Panc1 (cell line): ENCODE results near the gene DBET.
"Not testable (repeated sequence)": the region's sequence is repeated elsewhere in the genome, so short reads cannot be mapped to it uniquely, and the experiment has no call there.

Experiments
- POLR2AphosphoS5 ChIP-seq: IDR thresholded peaks from 2 replicates; pipeline ENCODE4 v1.6.1; 2012; ENCODE audit warnings: mild to moderate bottlenecking, low read depth, low read length, moderate library complexity
- SIN3A ChIP-seq: IDR thresholded peaks from 2 replicates; pipeline ENCODE4 v1.6.1; 2012; ENCODE audit warnings: low read depth, mild to moderate bottlenecking, low read length, moderate library complexity, borderline replicate concordance; ENCODE audit not compliant: insufficient read depth
- TCF7L2 ChIP-seq: IDR thresholded peaks from 2 replicates; pipeline ENCODE4 v1.6.1; 2011; ENCODE audit warnings: mild to moderate bottlenecking, low read depth, low read length, inconsistent platforms
- TF ChIP-seq, protein P1 (sequence below): fragments of 450-650 bp; IDR thresholded peaks from 2 replicates; pipeline ENCODE4 v1.5.1; 2017; ENCODE audit warnings: mild to moderate bottlenecking
- TF ChIP-seq, protein P2 (sequence below), 2 experiments: IDR thresholded peaks; 2 replicates each; pipeline ENCODE4 v1.6.1; 2011 to 2012; ENCODE audit warnings: low read depth in 2 of 2, control low read depth in 1 of 2, low read length in 1 of 2, mild to moderate bottlenecking in 1 of 2, moderate library complexity in 1 of 2; ENCODE audit not compliant: insufficient read depth in 1 of 2

DNA sequence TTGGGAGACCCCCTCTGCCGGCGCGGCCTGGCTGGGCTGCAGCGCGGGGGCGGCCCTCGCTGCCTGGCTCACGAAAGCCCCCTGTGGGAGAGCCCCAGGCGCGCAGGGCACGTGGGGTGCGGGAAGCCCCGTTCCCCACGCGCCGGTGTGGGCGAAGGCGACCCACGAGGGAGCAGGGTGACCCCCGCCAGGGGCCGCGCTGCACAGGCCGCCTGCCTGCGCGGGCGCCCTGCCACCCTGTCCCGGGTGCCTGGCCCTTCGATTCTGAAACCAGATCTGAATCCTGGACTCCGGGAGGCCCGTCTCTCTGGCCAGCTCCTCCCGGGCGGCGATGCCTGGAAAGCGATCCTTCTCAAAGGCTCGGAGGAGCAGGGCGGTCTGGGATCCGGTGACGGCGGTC, 42.3 kb upstream of the DBET start:
- TF ChIP-seq POLR2AphosphoS5, SIN3A, TCF7L2: not testable (repeated sequence)
- TF ChIP-seq, protein P1, sequence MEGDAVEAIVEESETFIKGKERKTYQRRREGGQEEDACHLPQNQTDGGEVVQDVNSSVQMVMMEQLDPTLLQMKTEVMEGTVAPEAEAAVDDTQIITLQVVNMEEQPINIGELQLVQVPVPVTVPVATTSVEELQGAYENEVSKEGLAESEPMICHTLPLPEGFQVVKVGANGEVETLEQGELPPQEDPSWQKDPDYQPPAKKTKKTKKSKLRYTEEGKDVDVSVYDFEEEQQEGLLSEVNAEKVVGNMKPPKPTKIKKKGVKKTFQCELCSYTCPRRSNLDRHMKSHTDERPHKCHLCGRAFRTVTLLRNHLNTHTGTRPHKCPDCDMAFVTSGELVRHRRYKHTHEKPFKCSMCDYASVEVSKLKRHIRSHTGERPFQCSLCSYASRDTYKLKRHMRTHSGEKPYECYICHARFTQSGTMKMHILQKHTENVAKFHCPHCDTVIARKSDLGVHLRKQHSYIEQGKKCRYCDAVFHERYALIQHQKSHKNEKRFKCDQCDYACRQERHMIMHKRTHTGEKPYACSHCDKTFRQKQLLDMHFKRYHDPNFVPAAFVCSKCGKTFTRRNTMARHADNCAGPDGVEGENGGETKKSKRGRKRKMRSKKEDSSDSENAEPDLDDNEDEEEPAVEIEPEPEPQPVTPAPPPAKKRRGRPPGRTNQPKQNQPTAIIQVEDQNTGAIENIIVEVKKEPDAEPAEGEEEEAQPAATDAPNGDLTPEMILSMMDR = not testable (repeated sequence)
- TF ChIP-seq, protein P2, sequence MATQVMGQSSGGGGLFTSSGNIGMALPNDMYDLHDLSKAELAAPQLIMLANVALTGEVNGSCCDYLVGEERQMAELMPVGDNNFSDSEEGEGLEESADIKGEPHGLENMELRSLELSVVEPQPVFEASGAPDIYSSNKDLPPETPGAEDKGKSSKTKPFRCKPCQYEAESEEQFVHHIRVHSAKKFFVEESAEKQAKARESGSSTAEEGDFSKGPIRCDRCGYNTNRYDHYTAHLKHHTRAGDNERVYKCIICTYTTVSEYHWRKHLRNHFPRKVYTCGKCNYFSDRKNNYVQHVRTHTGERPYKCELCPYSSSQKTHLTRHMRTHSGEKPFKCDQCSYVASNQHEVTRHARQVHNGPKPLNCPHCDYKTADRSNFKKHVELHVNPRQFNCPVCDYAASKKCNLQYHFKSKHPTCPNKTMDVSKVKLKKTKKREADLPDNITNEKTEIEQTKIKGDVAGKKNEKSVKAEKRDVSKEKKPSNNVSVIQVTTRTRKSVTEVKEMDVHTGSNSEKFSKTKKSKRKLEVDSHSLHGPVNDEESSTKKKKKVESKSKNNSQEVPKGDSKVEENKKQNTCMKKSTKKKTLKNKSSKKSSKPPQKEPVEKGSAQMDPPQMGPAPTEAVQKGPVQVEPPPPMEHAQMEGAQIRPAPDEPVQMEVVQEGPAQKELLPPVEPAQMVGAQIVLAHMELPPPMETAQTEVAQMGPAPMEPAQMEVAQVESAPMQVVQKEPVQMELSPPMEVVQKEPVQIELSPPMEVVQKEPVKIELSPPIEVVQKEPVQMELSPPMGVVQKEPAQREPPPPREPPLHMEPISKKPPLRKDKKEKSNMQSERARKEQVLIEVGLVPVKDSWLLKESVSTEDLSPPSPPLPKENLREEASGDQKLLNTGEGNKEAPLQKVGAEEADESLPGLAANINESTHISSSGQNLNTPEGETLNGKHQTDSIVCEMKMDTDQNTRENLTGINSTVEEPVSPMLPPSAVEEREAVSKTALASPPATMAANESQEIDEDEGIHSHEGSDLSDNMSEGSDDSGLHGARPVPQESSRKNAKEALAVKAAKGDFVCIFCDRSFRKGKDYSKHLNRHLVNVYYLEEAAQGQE (IDR thresholded peaks at IDR 0.05; ENCODE audit: insufficient read depth in 1 of 2, low read depth in 2 of 2, low read length in 1 of 2) = not testable (repeated sequence)
